ENCODE measurements around the gene SCARB1. TPM values are rescaled to one million over a fixed set of nuclear protein-coding genes. Genes with fewer than 3 reads are reported as not detected.

The SCARB1 gene
- total RNA-seq, 1 donor from 2014 or later = 4.3 TPM

GRCh38 chr12:124849382-124849781 lies 14.3 kb downstream of the SCARB1 start:
- no peaks in the 10 kb centered on the region for H3K27me3 ChIP-seq
- H3K9me3 ChIP-seq (ENCODE audit: low read depth) = no peaks in the 10 kb centered on the region
- no peak overlapping the region for H3K4me2 ChIP-seq
- Mint-ChIP-seq H3K4me1 (peaks cover 38% of the 10 kb centered on the region), H3K27me3 (ENCODE audit: insufficient read depth, low read depth) (no peaks in the 10 kb centered on the region), H3K36me3 (peaks cover 8% of the 10 kb centered on the region), H3K27ac (no peak overlapping the region), H3K9me3 (peaks cover 2% of the 10 kb centered on the region), H3K4me3 (no peak overlapping the region)
- H3K27ac ChIP-seq = no peak overlapping the region
- no peak overlapping the region for H3K9ac ChIP-seq
- H3K36me3 ChIP-seq = no peaks in the 10 kb centered on the region
- H4K20me1 ChIP-seq (ENCODE audit: low read depth) = peaks cover 2% of the 10 kb centered on the region
- H2AFZ ChIP-seq (replicated peaks) = no peak overlapping the region
- no peak overlapping the region for H3K4me3 ChIP-seq
- no peak for DNase-seq (ENCODE audit: low spot score)
- H3K79me2 ChIP-seq (ENCODE audit: low read depth) = no peaks in the 10 kb centered on the region
- peaks cover 14% of the 10 kb centered on the region for H3K4me1 ChIP-seq
- no peak for TF ChIP-seq EZH2 (IDR thresholded peaks at IDR 0.05)
- TF ChIP-seq, protein P1, sequence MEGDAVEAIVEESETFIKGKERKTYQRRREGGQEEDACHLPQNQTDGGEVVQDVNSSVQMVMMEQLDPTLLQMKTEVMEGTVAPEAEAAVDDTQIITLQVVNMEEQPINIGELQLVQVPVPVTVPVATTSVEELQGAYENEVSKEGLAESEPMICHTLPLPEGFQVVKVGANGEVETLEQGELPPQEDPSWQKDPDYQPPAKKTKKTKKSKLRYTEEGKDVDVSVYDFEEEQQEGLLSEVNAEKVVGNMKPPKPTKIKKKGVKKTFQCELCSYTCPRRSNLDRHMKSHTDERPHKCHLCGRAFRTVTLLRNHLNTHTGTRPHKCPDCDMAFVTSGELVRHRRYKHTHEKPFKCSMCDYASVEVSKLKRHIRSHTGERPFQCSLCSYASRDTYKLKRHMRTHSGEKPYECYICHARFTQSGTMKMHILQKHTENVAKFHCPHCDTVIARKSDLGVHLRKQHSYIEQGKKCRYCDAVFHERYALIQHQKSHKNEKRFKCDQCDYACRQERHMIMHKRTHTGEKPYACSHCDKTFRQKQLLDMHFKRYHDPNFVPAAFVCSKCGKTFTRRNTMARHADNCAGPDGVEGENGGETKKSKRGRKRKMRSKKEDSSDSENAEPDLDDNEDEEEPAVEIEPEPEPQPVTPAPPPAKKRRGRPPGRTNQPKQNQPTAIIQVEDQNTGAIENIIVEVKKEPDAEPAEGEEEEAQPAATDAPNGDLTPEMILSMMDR (IDR thresholded peaks at IDR 0.05) = no peak
- TF ChIP-seq EZH2phosphoT487 (IDR thresholded peaks at IDR 0.05) = no peak
- no peaks in the 10 kb centered on the region for H3F3A ChIP-seq (ENCODE audit: low read depth)

DNA sequence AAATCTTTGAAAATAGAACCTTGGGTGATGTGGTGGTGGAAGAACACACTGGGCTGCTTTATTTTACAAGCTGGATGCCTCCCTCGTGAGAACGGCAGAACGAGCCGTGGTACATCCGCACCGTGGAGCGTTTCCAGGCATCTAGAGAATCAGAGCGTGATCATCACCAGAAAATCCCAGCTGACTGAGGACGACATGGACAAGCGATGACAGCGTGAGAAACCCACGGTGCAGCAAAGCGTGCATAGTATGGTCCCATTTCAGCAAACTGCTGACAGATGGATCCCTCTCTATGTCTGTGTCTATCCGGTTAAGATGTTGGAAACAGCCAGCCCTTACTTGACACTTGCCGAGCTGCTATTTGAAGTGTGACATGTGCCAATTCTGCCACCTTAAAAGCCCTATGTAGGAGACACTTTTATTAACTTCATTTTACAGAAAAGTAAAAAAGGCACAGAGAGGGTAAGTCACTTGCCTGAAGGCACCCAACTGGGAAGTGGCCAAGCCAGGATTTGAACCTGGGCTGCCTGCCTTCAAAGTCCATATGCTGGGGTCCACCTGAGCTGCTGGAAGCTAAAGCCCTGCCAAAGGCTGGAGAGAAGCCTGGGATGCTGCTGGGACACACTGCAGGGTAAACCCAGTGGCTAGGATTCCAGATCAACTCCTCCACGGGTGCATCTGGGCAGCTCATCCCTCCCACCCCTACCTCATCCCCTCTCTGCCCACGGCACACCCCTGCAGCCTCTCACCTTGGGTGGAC lies 14.9 kb downstream of the SCARB1 start:
- H3K79me2 ChIP-seq (ENCODE audit: low read depth) = no peaks in the 10 kb centered on the region
- H3K4me1 ChIP-seq = peaks cover 20% of the 10 kb centered on the region
- peaks cover 2% of the 10 kb centered on the region for H3K9me3 Mint-ChIP-seq
- H3K9ac ChIP-seq = no peak overlapping the region
- peaks cover 7% of the 10 kb centered on the region for H4K20me1 ChIP-seq (ENCODE audit: low read depth)
- no peak overlapping the region for H3K27ac Mint-ChIP-seq
- peaks cover 8% of the 10 kb centered on the region for H3K36me3 Mint-ChIP-seq
- no peaks in the 10 kb centered on the region for H3K9me3 ChIP-seq (ENCODE audit: low read depth)
- no peak overlapping the region for H2AFZ ChIP-seq (replicated peaks)
- H3F3A ChIP-seq (ENCODE audit: low read depth) = no peaks in the 10 kb centered on the region
- no peaks in the 10 kb centered on the region for H3K27me3 ChIP-seq
- H3K4me3 Mint-ChIP-seq = no peak overlapping the region
- no peak overlapping the region for H3K4me2 ChIP-seq
- DNase-seq (ENCODE audit: low spot score) = no peak
- H3K4me1 Mint-ChIP-seq = peaks cover 39% of the 10 kb centered on the region
- TF ChIP-seq EZH2phosphoT487 (IDR thresholded peaks at IDR 0.05) = no peak
- TF ChIP-seq, protein P1 (IDR thresholded peaks at IDR 0.05) = no peak
- TF ChIP-seq EZH2 (IDR thresholded peaks at IDR 0.05) = no peak
- H3K4me3 ChIP-seq = no peak overlapping the region
- no peak overlapping the region for H3K27ac ChIP-seq
- no peaks in the 10 kb centered on the region for H3K36me3 ChIP-seq
- H3K27me3 Mint-ChIP-seq (ENCODE audit: insufficient read depth, low read depth) = no peaks in the 10 kb centered on the region

- no peaks in the 10 kb centered on the region for H3K79me2 ChIP-seq (ENCODE audit: low read depth)
- H3K4me1 ChIP-seq = peaks cover 26% of the 10 kb centered on the region
- H3K4me2 ChIP-seq = no peak overlapping the region
- peaks cover 39% of the 10 kb centered on the region for H3K4me1 Mint-ChIP-seq
- H3K27me3 Mint-ChIP-seq (ENCODE audit: insufficient read depth, low read depth) = no peaks in the 10 kb centered on the region
- no peaks in the 10 kb centered on the region for H3K27me3 ChIP-seq
- no peak overlapping the region for H3K4me3 Mint-ChIP-seq
- TF ChIP-seq EZH2phosphoT487 (IDR thresholded peaks at IDR 0.05) = no peak
- no peak for TF ChIP-seq EZH2 (IDR thresholded peaks at IDR 0.05)
- TF ChIP-seq, protein P1 (IDR thresholded peaks at IDR 0.05) = no peak
- no peaks in the 10 kb centered on the region for H3K36me3 ChIP-seq
- H4K20me1 ChIP-seq (ENCODE audit: low read depth) = peaks cover 8% of the 10 kb centered on the region
- H3K4me3 ChIP-seq = no peak overlapping the region
- H3K9ac ChIP-seq = no peak overlapping the region
- DNase-seq (ENCODE audit: low spot score) = no peak
- H3K9me3 Mint-ChIP-seq = peaks cover 2% of the 10 kb centered on the region
- H3F3A ChIP-seq (ENCODE audit: low read depth) = no peaks in the 10 kb centered on the region
- H3K36me3 Mint-ChIP-seq = peaks cover 6% of the 10 kb centered on the region
- no peak overlapping the region for H2AFZ ChIP-seq (replicated peaks)
- no peaks in the 10 kb centered on the region for H3K9me3 ChIP-seq (ENCODE audit: low read depth)
- H3K27ac Mint-ChIP-seq = no peak overlapping the region
- H3K27ac ChIP-seq = no peak overlapping the region
These were observed 16.3 kb downstream of the SCARB1 start for GRCh38 chr12:124847113-124848074.

Data from neural progenitor cell (in vitro differentiated cells).